BLaER1 treated with 17β-estradiol and CSF1 and Interleukin-3, amounts not matched to agents 10 nM and 100 nM (cell line): ENCODE data around the gene RDH12.
"Not testable (repeated sequence)": the region's sequence is repeated elsewhere in the genome, so short reads cannot be mapped to it uniquely, and the experiment has no call there.

Source experiments
- H3K27ac ChIP-seq, 11 experiments: shearing (Covaris generic); formaldehyde crosslinking; 2 replicates each; pipeline ENCODE4 v1.8.1; 2022
- H3K27me3 ChIP-seq, 11 experiments: shearing (Covaris generic); formaldehyde crosslinking; 2 replicates each; pipeline ENCODE4 v1.8.1; 2022
- H3K36me3 ChIP-seq, 11 experiments: shearing (Covaris generic); formaldehyde crosslinking; 2 replicates each; pipeline ENCODE4 v1.8.1; 2022
- H3K4me1 ChIP-seq, 10 experiments: shearing (Covaris generic); formaldehyde crosslinking; 2 replicates each; pipeline ENCODE4 v1.8.1; 2022
- H3K4me2 ChIP-seq, 11 experiments: shearing (Covaris generic); formaldehyde crosslinking; 2 replicates each; pipeline ENCODE4 v1.8.1; 2022
- H3K4me3 ChIP-seq, 10 experiments: shearing (Covaris generic); formaldehyde crosslinking; 2 replicates each; pipeline ENCODE4 v1.8.1; 2022
- H3K9ac ChIP-seq, 11 experiments: shearing (Covaris generic); formaldehyde crosslinking; 2 replicates each; pipeline ENCODE4 v1.8.1; 2022
- H3K9me3 ChIP-seq, 11 experiments: shearing (Covaris generic); formaldehyde crosslinking; replicated peaks in 1 of 11; 2 replicates each; pipeline ENCODE4 v1.8.1; 2022
- H4K20me1 ChIP-seq, 11 experiments: shearing (Covaris generic); formaldehyde crosslinking; 2 replicates each; pipeline ENCODE4 v1.8.1; 2022
- Cebpa-rat ChIP-seq, 11 experiments: shearing (Covaris generic); IDR thresholded peaks; 2 replicates each; pipeline ENCODE4 v1.8.1; 2022

The RDH12 gene

GRCh38 chr14:67694791-67695393, 6.8 kb upstream of the RDH12 start:
- H3K4me3 ChIP-seq = peak overlapping the region; percentile 71 to 97 (median 91)
- H3K4me2 ChIP-seq = peak overlapping the region; percentile 72 to 96 (median 87)
- H3K36me3 ChIP-seq = peaks cover 27 to 41% (median 34%) of the 10 kb centered on the region in 11 experiments
- no peak for TF ChIP-seq Cebpa-rat (IDR thresholded peaks at IDR 0.05)
- H3K27ac ChIP-seq = peak overlapping the region; percentile 32 to 87 (median 83); a peak in 20 of 22 replicates
- peaks cover 11 to 60% (median 16%) of the 10 kb centered on the region in 10 experiments; a peak in 19 of 20 replicates for H3K4me1 ChIP-seq
- H3K9me3 ChIP-seq = 0 out of 22 replicates have a peak, but pooled peaks cover 0 to 2% (median 0%) of the 10 kb centered on the region in 11 experiments
- peak overlapping the region; percentile 78 to 91 (median 85) for H3K9ac ChIP-seq
- no peaks in the 10 kb centered on the region for H3K27me3 ChIP-seq
- H4K20me1 ChIP-seq = peaks cover 0 to 28% (median 15%) of the 10 kb centered on the region in 11 experiments; a peak in 8 of 22 replicates

- peak within 1 kb of the TSS; percentile 72 to 96 (median 87) for H3K4me2 ChIP-seq
- peaks cover 11 to 65% (median 16%) of the 10 kb centered on the region in 10 experiments; a peak in 19 of 20 replicates for H3K4me1 ChIP-seq
- peak in 10 of 11 experiments; percentile 11 to 83 (median 63); a peak in 13 of 22 replicates for TF ChIP-seq Cebpa-rat (IDR thresholded peaks at IDR 0.05)
- H3K27me3 ChIP-seq = no peaks in the 10 kb centered on the region
- H3K36me3 ChIP-seq = peaks cover 21 to 35% (median 28%) of the 10 kb centered on the region in 11 experiments
- peaks cover 0 to 28% (median 15%) of the 10 kb centered on the region in 11 experiments; a peak in 8 of 22 replicates for H4K20me1 ChIP-seq
- H3K9ac ChIP-seq = peak within 1 kb of the TSS; percentile 78 to 91 (median 85)
- peak within 1 kb of the TSS; percentile 32 to 87 (median 83); a peak in 20 of 22 replicates for H3K27ac ChIP-seq
- H3K9me3 ChIP-seq = 0 out of 22 replicates have a peak, but pooled peaks cover 0 to 8% (median 0%) of the 10 kb centered on the region in 11 experiments
- peak within 1 kb of the TSS; percentile 71 to 97 (median 91) for H3K4me3 ChIP-seq
These were observed 6.2 kb upstream of the RDH12 start, which contains the start of gene RDH11 for GRCh38 chr14:67695394-67695949. TSS of gene RDH11 (minus strand) at chr14:67695764. CDS start at chr14:67695703, 61 bp downstream.

GRCh38 chr14:67697006-67697405, 4.7 kb upstream of the RDH12 start:
- Histone ChIP-seq H3K9ac (no peak overlapping the region), H3K36me3 (peaks cover 5 to 20% (median 13%) of the 10 kb centered on the region in 11 experiments), H3K4me2 (peak overlapping the region in 2 of 11 experiments; percentile 39 to 94; a peak in 4 of 22 replicates), H3K27ac (no peak overlapping the region), H3K4me3 (no peak overlapping the region), H4K20me1 (peaks cover 0 to 21% (median 14%) of the 10 kb centered on the region in 11 experiments; a peak in 8 of 22 replicates), H3K9me3 (0 out of 22 replicates have a peak, but pooled peaks cover 0 to 8% (median 0%) of the 10 kb centered on the region in 11 experiments), H3K27me3 (no peaks in the 10 kb centered on the region), H3K4me1 (peaks cover 11 to 77% (median 18%) of the 10 kb centered on the region in 10 experiments; a peak in 19 of 20 replicates)
- TF ChIP-seq Cebpa-rat (IDR thresholded peaks at IDR 0.05) = no peak

- H3K36me3 ChIP-seq = peaks cover 0 to 8% (median under 1%) of the 10 kb centered on the region in 11 experiments; a peak in 8 of 22 replicates
- no peaks in the 10 kb centered on the region for H3K27me3 ChIP-seq
- no peak overlapping the region for H3K4me2 ChIP-seq
- peaks cover 0 to 12% (median 8%) of the 10 kb centered on the region in 11 experiments; a peak in 8 of 22 replicates for H4K20me1 ChIP-seq
- no peak overlapping the region for H3K4me3 ChIP-seq
- no peak for TF ChIP-seq Cebpa-rat (IDR thresholded peaks at IDR 0.05)
- H3K27ac ChIP-seq = no peak overlapping the region
- no peak overlapping the region for H3K9ac ChIP-seq
- H3K4me1 ChIP-seq = peaks cover 11 to 74% (median 17%) of the 10 kb centered on the region in 10 experiments; a peak in 19 of 20 replicates
- 0 out of 22 replicates have a peak, but pooled peaks cover 0 to 8% (median 0%) of the 10 kb centered on the region in 11 experiments for H3K9me3 ChIP-seq
These were observed 3.5 kb upstream of the RDH12 start for GRCh38 chr14:67698179-67698578.

DNA sequence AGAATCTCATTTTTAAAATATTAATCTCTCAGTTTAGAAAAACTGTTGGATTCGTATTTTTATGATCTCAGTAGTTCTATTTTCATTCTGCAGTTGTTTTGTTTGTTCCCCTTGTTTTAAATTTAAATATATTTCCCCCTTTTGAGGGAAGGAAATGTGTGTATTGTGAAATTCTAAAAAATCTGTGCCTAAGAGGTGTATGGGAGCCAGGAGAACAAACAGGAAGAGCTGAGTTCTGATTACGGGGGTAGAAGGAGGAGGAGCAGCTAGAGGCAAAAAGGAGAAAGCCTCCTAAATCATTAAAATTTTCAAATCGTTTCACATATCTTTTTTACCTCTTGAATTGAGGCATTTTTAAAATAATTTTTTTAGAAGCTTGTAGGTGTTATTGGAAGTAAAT, 2.3 kb downstream of the RDH12 start:
- H3K4me3 ChIP-seq = peak overlapping the region in 1 of 10 experiments; percentile 14; a peak in 1 of 20 replicates
- peak overlapping the region in 3 of 11 experiments; percentile 51 to 77 (median 66); a peak in 6 of 22 replicates for H3K4me2 ChIP-seq
- H3K27me3 ChIP-seq = no peaks in the 10 kb centered on the region
- H3K9me3 ChIP-seq = peaks cover 15 to 26% (median 16%) of the 10 kb centered on the region in 11 experiments
- no peaks in the 10 kb centered on the region for H4K20me1 ChIP-seq
- peaks cover 0 to 52% (median 2%) of the 10 kb centered on the region in 10 experiments; a peak in 7 of 20 replicates for H3K4me1 ChIP-seq
- no peak overlapping the region for H3K27ac ChIP-seq
- peak overlapping the region in 2 of 11 experiments; percentile 1 to 10; a peak in 2 of 22 replicates for H3K9ac ChIP-seq
- no peaks in the 10 kb centered on the region for H3K36me3 ChIP-seq
- TF ChIP-seq Cebpa-rat (IDR thresholded peaks at IDR 0.05) = no peak

- peak overlapping the region in 3 of 11 experiments; percentile 51 to 77 (median 66); a peak in 6 of 22 replicates for H3K4me2 ChIP-seq
- no peak overlapping the region for H3K27ac ChIP-seq
- peaks cover 0 to 49% (median 2%) of the 10 kb centered on the region in 10 experiments; a peak in 7 of 20 replicates for H3K4me1 ChIP-seq
These were observed 2.9 kb downstream of the RDH12 start for GRCh38 chr14:67704484-67705089.

GRCh38 chr14:67705211-67705610, 3.5 kb downstream of the RDH12 start:
- TF ChIP-seq Cebpa-rat (IDR thresholded peaks at IDR 0.05) = no peak
- Histone ChIP-seq H4K20me1 (no peaks in the 10 kb centered on the region), H3K9ac (no peak overlapping the region), H3K27me3 (no peaks in the 10 kb centered on the region), H3K4me3 (no peak overlapping the region), H3K36me3 (no peaks in the 10 kb centered on the region; a peak in 2 of 22 replicates), H3K4me2 (no peak overlapping the region), H3K9me3 (peaks cover 27 to 33% (median 28%) of the 10 kb centered on the region in 11 experiments), H3K4me1 (peaks cover 0 to 43% (median 2%) of the 10 kb centered on the region in 10 experiments; a peak in 7 of 20 replicates), H3K27ac (no peak overlapping the region)

More at GRCh38 chr14:67704484-67705089, 2.9 kb downstream of the RDH12 start:
- Histone ChIP-seq H3K9me3 (peaks cover 21 to 32% (median 22%) of the 10 kb centered on the region in 11 experiments), H3K36me3 (no peaks in the 10 kb centered on the region; a peak in 1 of 22 replicates), H3K4me3 (peak overlapping the region in 1 of 10 experiments; percentile 14; a peak in 1 of 20 replicates), H3K9ac (peak overlapping the region in 1 of 11 experiments; percentile 1; a peak in 1 of 22 replicates), H3K27me3 (no peaks in the 10 kb centered on the region), H4K20me1 (no peaks in the 10 kb centered on the region)
- no peak for TF ChIP-seq Cebpa-rat (IDR thresholded peaks at IDR 0.05)

DNA sequence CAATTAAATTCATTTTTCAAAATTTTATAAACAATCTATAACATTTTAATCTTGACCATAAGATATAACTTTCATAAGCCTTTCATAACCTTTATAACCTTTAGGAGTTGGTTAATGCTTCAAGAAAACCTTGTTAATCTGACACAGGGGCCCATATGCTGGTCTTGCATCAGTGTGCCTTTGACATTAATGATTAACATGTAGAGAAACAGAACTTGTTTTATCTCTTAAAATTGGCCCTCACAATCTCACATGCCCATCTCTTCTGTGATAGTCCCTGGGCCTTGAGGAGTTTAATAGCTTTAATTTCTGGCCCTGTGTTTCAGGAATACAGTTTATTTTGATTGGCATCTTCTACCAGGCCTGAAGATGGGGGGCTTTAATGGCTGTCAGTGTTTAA, 7.7 kb downstream of the RDH12 start:
- not testable (repeated sequence) for H3K36me3 ChIP-seq, H3K27ac ChIP-seq, H3K9ac ChIP-seq, H3K4me2 ChIP-seq, H3K4me1 ChIP-seq, H4K20me1 ChIP-seq, H3K27me3 ChIP-seq
- H3K4me3 ChIP-seq = 0 out of 20 replicates have a peak overlapping the region, but pooled peaks of 1 of the 10 experiments have one; percentile 21
- peaks cover 43 to 54% (median 46%) of the 10 kb centered on the region in 11 experiments for H3K9me3 ChIP-seq

- H3K4me3 ChIP-seq = 0 out of 20 replicates have a peak overlapping the region, but pooled peaks of 2 of the 10 experiments have one; percentile 14 to 21
- H3K9me3 ChIP-seq = peaks cover 43 to 54% (median 46%) of the 10 kb centered on the region in 11 experiments
- not testable (repeated sequence) for H3K36me3 ChIP-seq, H3K27ac ChIP-seq, H3K27me3 ChIP-seq, H4K20me1 ChIP-seq, H3K4me2 ChIP-seq, H3K4me1 ChIP-seq, H3K9ac ChIP-seq
These were observed 8.1 kb downstream of the RDH12 start for GRCh38 chr14:67709796-67710195.
